OCI-LY3 (cell line): ENCODE data around the gene KHDRBS1.

Source experiments
- CTCF ChIP-seq: fragments of 200-600, 300-600 bp; sonication (generic); IDR thresholded peaks from 2 replicates; pipeline ENCODE4 v1.5.1; 2014; ENCODE audit warnings: antibody characterized with exemption, low read length, low read depth
- EZH2phosphoT487 ChIP-seq: fragments of 200-600 bp; shearing (Covaris generic); IDR thresholded peaks from 2 replicates; pipeline ENCODE4 v1.6.1; 2018; ENCODE audit warnings: antibody characterized with exemption, mixed run types, low read depth

- TF ChIP-seq CTCF (no peak), EZH2phosphoT487 (no peak)
Observed at GRCh38 chr1:31991182-31991581, 22.5 kb upstream of the KHDRBS1 start.
